Tibial artery (tissue), 4 donors: ENCODE results near the gene ZNF398.

Experiments
- DNase-seq, 2 donors: peaks; one replicate each; pipeline ENCODE4 v3.0.0-alpha.2; 2019
- H3K27ac ChIP-seq, 2 donors: fragments of 200-600 bp; sonication (generic) in 1 of 2; 1 replicate in 1 of 2; 2 replicates in 1 of 2; pipeline ENCODE4 v1.5.1; 2018 to 2019; ENCODE audit warnings: mild to moderate bottlenecking in 1 of 2
- H3K27me3 ChIP-seq, 2 donors: fragments of 200-600 bp; sonication (generic) in 1 of 2; one replicate each; pipeline versions ENCODE4 v1.5.1 to v1.6.0; 2016 to 2019
- H3K36me3 ChIP-seq, 3 donors: fragments of 200-600 bp; sonication (generic) in 2 of 3; one replicate each; pipeline ENCODE4 v1.5.1; 2016 to 2019; ENCODE audit warnings: mild to moderate bottlenecking in 2 of 3
- H3K4me1 ChIP-seq, 4 donors: fragments of 200-600 bp; sonication (generic) in 2 of 4; 1 replicate in 3 of 4; 2 replicates in 1 of 4; pipeline ENCODE4 v1.5.1; 2016 to 2019
- H3K4me3 ChIP-seq, 2 donors: fragments of 200-600 bp; sonication (generic) in 1 of 2; 1 replicate in 1 of 2; 2 replicates in 1 of 2; pipeline ENCODE4 v1.5.1; 2018 to 2019; ENCODE audit warnings: mild to moderate bottlenecking in 2 of 2
- H3K9me3 ChIP-seq, 3 donors: fragments of 200-600 bp; sonication (generic) in 1 of 3; one replicate each; pipeline ENCODE4 v1.5.1; 2016 to 2019
- CTCF ChIP-seq, 2 experiments: fragments of 200-600 bp in 1 of 2; fragments of 450-650 bp in 1 of 2; IDR thresholded peaks; one replicate each; pipeline ENCODE4 v1.5.1; 2017 to 2019; ENCODE audit warnings: antibody characterized with exemption in 2 of 2, mild to moderate bottlenecking in 1 of 2, moderate library complexity in 1 of 2
- intact Hi-C: fragments of 100-400 bp; cut with DNase I; formaldehyde crosslinking; loops from one replicate; pipeline ENCODE4 v1.15.0; 2023; ENCODE audit warnings: low total_unique reads

The ZNF398 gene

DNA sequence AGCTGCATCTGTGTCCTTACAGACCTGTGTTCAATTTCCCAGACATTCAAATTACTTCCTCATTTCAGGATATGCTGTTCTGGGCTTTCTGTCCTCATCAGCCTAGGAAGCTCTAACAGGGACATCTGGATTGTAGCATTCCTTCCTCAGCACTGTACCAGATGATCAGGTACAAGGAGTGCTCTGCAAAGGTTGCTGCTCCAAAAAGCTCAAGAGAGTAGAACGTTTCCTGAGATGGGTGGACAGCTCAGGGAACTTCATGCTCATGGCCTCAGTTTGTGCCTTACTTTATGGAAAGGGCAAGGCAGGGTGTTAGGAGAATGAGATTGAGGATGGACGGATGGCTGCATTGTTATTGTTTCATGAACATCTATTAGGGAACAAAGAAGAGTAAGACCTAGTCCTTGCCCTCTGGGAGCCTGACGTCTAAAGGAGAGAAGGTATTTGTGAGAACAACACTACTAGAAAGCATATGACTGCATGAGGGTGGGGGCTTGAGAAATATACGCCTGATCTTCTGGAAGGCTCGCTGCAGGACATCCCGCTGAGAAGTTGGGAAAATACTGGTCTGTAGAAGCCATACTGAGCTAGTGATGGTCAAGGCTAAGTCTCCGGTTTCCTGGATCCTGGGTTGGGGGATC, 81.7 kb downstream of the ZNF398 start:
- no peak for DNase-seq
- Histone ChIP-seq H3K4me1 (no peaks in the 10 kb centered on the region), H3K27me3 (no peaks in the 10 kb centered on the region), H3K4me3 (no peak overlapping the region), H3K27ac (no peak overlapping the region), H3K36me3 (peaks cover 9 to 29% (median 19%) of the 10 kb centered on the region in 3 donors), H3K9me3 (no peaks in the 10 kb centered on the region)
- TF ChIP-seq CTCF (IDR thresholded peaks at IDR 0.05), result no peak
- intact Hi-C loops, result no loop called here

DNA sequence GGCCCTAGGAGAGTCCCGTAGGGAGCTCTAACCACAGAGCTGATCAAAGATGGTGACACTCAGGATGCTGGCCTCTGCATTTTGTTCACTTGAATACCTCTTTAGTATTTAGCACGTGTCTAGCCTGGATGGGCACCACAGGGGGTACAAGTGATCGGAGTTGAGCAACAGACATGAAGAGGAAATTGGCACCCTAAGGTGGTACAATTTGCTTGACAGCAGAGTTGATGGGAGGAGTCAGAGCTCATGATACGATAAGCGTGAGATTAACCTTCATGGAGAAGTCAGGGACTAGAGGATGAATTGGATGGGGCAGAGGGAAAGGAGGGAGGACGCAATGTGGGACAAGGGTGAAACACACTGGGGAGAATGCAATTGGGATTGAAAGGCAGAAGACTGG, 82.3 kb downstream of the ZNF398 start:
- no peak overlapping the region for H3K4me3 ChIP-seq
- intact Hi-C loops, result no loop called here
- H3K27me3 ChIP-seq, result no peaks in the 10 kb centered on the region
- H3K36me3 ChIP-seq, result peaks cover 4 to 23% (median 13%) of the 10 kb centered on the region in 3 donors
- no peaks in the 10 kb centered on the region for H3K4me1 ChIP-seq
- DNase-seq, result no peak
- no peaks in the 10 kb centered on the region for H3K9me3 ChIP-seq
- no peak overlapping the region for H3K27ac ChIP-seq
- no peak for TF ChIP-seq CTCF (IDR thresholded peaks at IDR 0.05)

DNA sequence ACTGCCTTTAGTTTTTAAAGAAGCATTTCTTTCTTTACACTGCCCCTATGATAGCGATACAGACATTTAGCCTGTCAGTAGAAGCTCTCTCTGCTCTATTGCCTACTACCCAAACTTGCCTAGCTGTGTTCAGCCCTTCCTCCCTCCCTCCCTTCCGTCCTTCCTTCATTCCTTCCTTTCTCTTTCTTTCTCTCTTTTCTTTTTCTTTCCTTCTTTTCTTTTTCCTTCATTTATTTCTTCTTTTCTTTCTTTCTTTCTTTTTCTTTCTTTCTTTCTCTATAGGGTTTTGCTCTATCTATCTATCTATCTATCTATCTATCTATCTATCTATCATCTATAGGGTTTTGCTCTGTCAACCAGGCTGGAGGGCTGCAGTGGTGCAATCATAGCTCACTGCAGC, 85.1 kb downstream of the ZNF398 start:
- DNase-seq, result no peak
- Histone ChIP-seq H3K27ac (no peak overlapping the region), H3K9me3 (no peaks in the 10 kb centered on the region), H3K27me3 (no peaks in the 10 kb centered on the region), H3K36me3 (no peaks in the 10 kb centered on the region), H3K4me3 (no peak overlapping the region), H3K4me1 (no peaks in the 10 kb centered on the region)
- intact Hi-C loops, result no loop called here
- TF ChIP-seq CTCF (IDR thresholded peaks at IDR 0.05), result no peak
